Stimulated activated CD4-positive, alpha-beta T cell treated with anti-CD3 and anti-CD28 coated beads, Interleukin-12 subunit alpha, Interleukin-12 subunit beta, amount 100 ng/mL, for 24 hours (primary cell): Measurements from ENCODE around the gene ANKRD61.
"Not testable (repeated sequence)": the region's sequence is repeated elsewhere in the genome, so short reads cannot be mapped to it uniquely, and the experiment has no call there.

Source experiments
- DNase-seq, 2 experiments: peaks; one replicate each; pipeline ENCODE4 v3.0.0-alpha.2; 2020; ENCODE audit warnings: low read depth in 2 of 2

The ANKRD61 gene

DNA sequence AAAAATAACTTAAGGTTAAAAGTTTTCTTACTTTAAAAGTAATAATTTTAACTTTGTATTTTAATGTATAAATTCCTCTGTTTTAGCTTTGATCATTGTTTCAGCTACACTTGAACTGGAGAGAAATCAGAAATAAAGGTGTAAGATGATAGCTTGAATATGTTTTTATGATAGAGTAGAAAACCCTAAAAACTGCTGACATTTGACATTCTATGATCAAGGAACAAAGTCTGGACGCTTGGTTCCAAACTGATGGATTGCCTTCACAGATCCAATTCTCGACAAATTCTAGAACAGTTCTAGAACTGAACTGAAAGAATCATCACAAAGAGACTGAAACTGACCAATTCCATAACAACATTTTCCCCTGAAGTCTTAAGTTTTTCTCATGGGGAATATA is at the start of gene ANKRD61:
ANKRD61 (plus strand) TSS at position 389 of the 400 bp plus-strand sequence; CDS start at position 389, 0 bp downstream.
- DNase-seq: no peak

DNA sequence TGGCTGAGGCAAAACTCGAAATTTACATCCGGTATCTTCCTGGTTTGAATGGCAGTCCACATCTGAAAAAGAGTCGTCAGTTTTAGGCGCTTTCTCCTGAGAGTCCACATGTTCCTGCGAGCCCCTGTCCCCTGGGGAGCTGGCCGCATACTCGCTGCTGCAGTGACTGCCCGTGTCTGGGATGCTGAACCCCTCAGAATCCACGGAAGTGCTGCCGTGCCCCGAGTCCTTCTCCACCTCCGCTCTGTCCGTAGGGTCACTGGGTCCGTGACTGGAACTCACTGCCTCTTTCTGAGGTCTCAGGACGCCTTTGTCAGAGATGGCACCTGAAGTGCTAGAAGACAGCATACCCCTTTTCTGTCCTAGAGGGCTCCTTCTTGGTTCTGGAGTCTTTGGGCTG is 44.1 kb upstream of the ANKRD61 start:
- not testable (repeated sequence) for DNase-seq

- DNase-seq: no peak
Measured at GRCh38 chr7:5997210-5997808, 33.9 kb upstream of the ANKRD61 start.

GRCh38 chr7:6007386-6007785 is 23.8 kb upstream of the ANKRD61 start:
- DNase-seq: no peak

GRCh38 chr7:6007835-6008590 is 23.2 kb upstream of the ANKRD61 start:
- DNase-seq: not testable (repeated sequence)

GRCh38 chr7:6008668-6009611 is 22.2 kb upstream of the ANKRD61 start, which contains the start of the genes AIMP2 and PMS2:
AIMP2 (plus strand) TSS chr7:6009272; CDS start chr7:6009364, 92 bp downstream.
PMS2 (minus strand) TSS chr7:6009049; CDS start chr7:6009019, 30 bp downstream.
- peak; percentile 93 to 98 for DNase-seq

DNA sequence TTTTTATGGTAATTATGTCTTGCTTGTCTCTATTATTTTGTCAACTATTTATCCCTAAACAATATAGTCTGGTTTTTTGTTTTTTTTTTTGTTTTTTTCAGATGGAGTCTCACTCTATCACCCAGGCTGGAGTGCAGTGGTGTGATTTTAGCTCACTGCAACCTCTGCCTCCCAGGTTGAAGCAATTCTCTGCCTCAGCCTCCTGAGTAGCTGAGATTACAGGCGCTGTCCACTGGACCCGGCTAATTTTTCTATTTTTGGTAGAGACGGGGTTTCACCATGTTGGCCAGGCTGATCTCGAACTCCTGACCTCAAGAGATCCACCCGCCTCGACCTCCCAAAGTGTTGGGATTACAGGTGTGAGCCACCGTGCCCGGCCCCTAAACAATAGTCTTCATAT is 20.8 kb upstream of the ANKRD61 start:
- not testable (repeated sequence) for DNase-seq

GRCh38 chr7:6011541-6011940 is 19.6 kb upstream of the ANKRD61 start:
- DNase-seq: no peak

DNA sequence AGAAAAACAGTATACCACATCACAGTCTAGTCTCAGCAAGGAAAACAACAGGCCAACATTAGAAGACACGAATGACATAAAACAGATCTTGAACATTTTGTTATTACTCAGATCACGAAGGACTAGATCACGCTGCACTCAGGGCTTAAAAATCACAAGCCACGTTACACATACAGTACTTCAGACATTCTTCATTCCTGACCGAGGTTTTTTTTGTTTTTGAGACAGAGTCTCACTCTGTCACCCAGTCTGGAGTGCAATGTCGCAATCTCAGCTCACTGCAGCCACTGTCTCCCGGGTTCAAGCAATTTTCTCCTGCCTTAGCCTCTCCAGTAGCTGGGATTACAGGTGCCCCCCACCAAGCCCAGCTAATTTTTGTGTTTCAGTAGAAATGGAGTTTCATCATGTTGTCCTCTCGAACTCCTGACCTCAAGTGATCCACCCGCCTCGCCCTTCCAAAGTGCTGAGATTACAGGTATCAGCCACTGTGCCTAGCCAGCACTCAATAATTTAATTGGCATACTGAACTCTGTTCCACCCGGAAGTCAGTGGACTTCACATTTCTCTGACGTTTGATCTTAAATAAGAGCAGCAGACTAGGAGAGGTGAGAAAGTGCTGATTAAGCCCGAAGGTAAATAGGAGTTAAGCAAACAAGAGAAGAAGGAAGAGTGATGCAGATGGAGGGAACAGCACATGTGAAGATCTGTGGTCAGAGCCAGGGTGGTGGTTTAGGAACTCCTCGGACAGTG is 18.6 kb upstream of the ANKRD61 start:
- DNase-seq: no peak

GRCh38 chr7:6015917-6016652 is 15.1 kb upstream of the ANKRD61 start:
- DNase-seq: no peak

- DNase-seq: no peak
Measured at GRCh38 chr7:6016653-6016966, 14.6 kb upstream of the ANKRD61 start.

- DNase-seq: no peak
Measured at GRCh38 chr7:6020371-6021286, 10.5 kb upstream of the ANKRD61 start.

GRCh38 chr7:6022707-6023106 is 8.5 kb upstream of the ANKRD61 start:
- no peak for DNase-seq

DNA sequence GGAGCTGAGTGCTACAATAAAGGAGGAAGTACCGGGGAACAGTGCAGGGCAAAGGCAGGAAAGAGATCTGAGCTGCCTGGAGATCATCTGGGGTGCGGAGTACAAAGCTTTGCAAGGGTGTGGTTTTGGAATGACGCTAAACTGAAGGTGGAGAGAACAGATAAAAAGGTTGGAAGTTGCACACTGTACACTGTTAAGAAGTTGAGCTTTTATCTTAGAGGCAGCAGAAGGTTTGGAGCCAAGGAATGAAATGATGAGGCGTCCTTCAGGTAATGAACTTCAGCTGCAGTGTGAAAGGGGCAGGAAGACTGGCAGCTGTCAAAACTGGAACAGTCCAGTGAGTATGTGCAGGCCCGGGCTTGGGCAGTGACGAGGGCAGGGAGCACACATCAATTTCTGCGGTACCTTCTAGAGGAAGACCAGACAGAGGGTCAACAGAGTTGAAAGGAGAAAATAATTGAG is 7.2 kb upstream of the ANKRD61 start:
- DNase-seq: no peak

- DNase-seq: peak; percentile 19 to 44
Measured at GRCh38 chr7:6026011-6026819, 5.0 kb upstream of the ANKRD61 start.

GRCh38 chr7:6026820-6027311 is 4.3 kb upstream of the ANKRD61 start:
- no peak for DNase-seq

DNA sequence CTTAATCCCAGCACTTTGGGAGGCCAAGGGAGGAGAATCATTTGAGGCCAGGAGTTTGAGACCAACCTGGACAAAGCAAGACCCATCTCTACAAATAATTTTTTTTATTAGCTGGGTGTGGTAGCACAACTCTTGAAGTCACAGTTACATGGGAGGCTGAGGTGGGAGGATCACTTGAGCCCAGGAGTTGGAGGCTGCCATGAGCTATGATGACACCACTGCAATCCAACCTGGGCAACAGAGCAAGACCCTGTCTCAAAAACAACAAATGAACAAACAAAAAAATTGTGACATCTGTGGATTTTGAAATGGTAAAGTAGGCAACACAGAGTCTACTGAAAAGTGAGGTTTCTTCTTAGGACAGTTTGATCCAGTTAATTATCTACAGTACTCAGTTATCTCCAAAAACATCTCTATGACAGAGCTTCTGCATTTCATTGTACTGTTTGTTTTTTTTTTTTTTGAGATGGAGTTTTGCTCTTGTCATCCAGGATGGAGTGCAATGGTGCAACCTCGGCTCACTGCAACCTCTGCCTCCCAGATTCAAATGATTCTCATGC is 3.3 kb upstream of the ANKRD61 start:
- DNase-seq: no peak

DNA sequence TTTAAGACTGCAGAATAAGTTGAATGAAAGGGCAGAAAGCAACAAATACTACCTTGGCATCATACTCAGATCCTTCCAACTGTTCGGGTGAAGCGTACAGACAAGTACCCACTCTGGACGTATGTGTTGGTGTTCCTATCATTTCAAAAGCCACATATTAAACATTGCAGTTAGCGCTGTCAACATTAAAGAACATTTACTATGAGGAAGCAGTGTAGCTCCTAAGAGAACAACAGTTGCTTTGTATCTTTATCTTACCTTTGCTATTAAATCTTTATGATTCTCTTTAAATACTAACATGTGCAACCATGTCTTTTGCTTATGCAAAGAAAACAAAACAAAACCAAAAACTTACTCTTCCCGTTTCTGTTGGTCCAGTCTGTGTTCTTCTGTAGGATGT is 2.6 kb upstream of the ANKRD61 start:
- DNase-seq: no peak
